Panc1 (cell line): ENCODE data around the gene GPR158. TPM values are rescaled to one million over a fixed set of nuclear protein-coding genes. Genes with fewer than 3 reads are reported as not detected.

Source experiments
- ATAC-seq: fragments of 200-7000 bp; cut with Tn5 transposase; 2 replicates; pipeline ENCODE4 v1.9.1; 2020; ENCODE audit warnings: mild to moderate bottlenecking, moderate library complexity
- BruUV-seq: library from RNA; stranded (reverse); fragments of 400-500 nt; replicated peaks from 2 replicates; lab custom pipeline; 2021; lab: Mats Ljungman, UMichigan
- CTCF ChIA-PET: fragments of 300-600 bp; sonication (Branson Sonifier 250); formaldehyde crosslinking; loops from one replicate; lab custom pipeline; 2022; ENCODE audit warnings: antibody characterized with exemption; lab: Charles Lee
- POLR2A ChIA-PET: fragments of 300-600 bp; sonication (Branson Sonifier 250); formaldehyde crosslinking; loops from one replicate; lab custom pipeline; 2022; ENCODE audit warnings: antibody characterized with exemption; lab: Charles Lee
- DNase-seq: peaks from one replicate; pipeline ENCODE4 v3.0.0-alpha.2; 2010; ENCODE audit warnings: low read depth, low spot score
- H3K27ac ChIP-seq: 2 replicates; pipeline ENCODE4 v1.5.1; 2011; ENCODE audit warnings: mild to moderate bottlenecking, low read length, inconsistent platforms
- H3K27me3 ChIP-seq: fragments of 200-500 bp; sonication (Bioruptor generic); 2 replicates; pipeline ENCODE4 v1.6.0; 2014; ENCODE audit warnings: low read length, inconsistent platforms; ENCODE audit not compliant: control insufficient read depth, insufficient read depth
- H3K36me3 ChIP-seq: fragments of 200-500 bp; sonication (Bioruptor generic); 2 replicates; pipeline ENCODE4 v1.5.1; 2014; ENCODE audit warnings: inconsistent platforms, mild to moderate bottlenecking, low read length, moderate library complexity; ENCODE audit not compliant: control insufficient read depth, insufficient read depth
- H3K4me1 ChIP-seq: 2 replicates; pipeline ENCODE4 v1.5.1; 2011; ENCODE audit warnings: inconsistent platforms, mild to moderate bottlenecking, low read length, moderate library complexity; ENCODE audit not compliant: control insufficient read depth, insufficient read depth
- H3K4me3 ChIP-seq, 2 experiments: 2 replicates each; pipeline ENCODE4 v1.5.1; 2011 to 2012; ENCODE audit warnings: low read depth in 2 of 2, low read length in 2 of 2, mild to moderate bottlenecking in 2 of 2, inconsistent platforms in 1 of 2, moderate library complexity in 1 of 2
- H3K9me3 ChIP-seq: fragments of 200-500 bp; sonication (Bioruptor generic); 2 replicates; pipeline ENCODE4 v1.5.1; 2014; ENCODE audit warnings: low read depth, mild to moderate bottlenecking, inconsistent platforms, low read length, moderate library complexity; ENCODE audit not compliant: control insufficient read depth, insufficient read depth
- POLR2AphosphoS5 ChIP-seq: IDR thresholded peaks from 2 replicates; pipeline ENCODE4 v1.6.1; 2012; ENCODE audit warnings: mild to moderate bottlenecking, low read depth, low read length, moderate library complexity
- SIN3A ChIP-seq: IDR thresholded peaks from 2 replicates; pipeline ENCODE4 v1.6.1; 2012; ENCODE audit warnings: low read depth, mild to moderate bottlenecking, low read length, moderate library complexity, borderline replicate concordance; ENCODE audit not compliant: insufficient read depth
- TCF7L2 ChIP-seq: IDR thresholded peaks from 2 replicates; pipeline ENCODE4 v1.6.1; 2011; ENCODE audit warnings: mild to moderate bottlenecking, low read depth, low read length, inconsistent platforms
- in situ Hi-C: cut with HindIII; loops from 2 replicates; pipeline ENCODE4 v1.10.0; 2016; ENCODE audit warnings: low sequenced_read_pairs, low pct_unique_long_range_greater_than_20kb
- intact Hi-C: fragments of 100-400 bp; cut with micrococcal nuclease; formaldehyde crosslinking; loops from one replicate; pipeline ENCODE4 v1.10.0; 2022; ENCODE audit not compliant: unreplicated experiment
- total RNA-seq: library from RNA; stranded (reverse); gene quantifications from one replicate; pipeline ENCODE4 v1.2.1, GENCODE V29; 2021; ENCODE audit not compliant: unreplicated experiment
- TF ChIP-seq, protein P1 (sequence below): fragments of 450-650 bp; IDR thresholded peaks from 2 replicates; pipeline ENCODE4 v1.5.1; 2017; ENCODE audit warnings: mild to moderate bottlenecking
- TF ChIP-seq, protein P2 (sequence below), 2 experiments: IDR thresholded peaks; 2 replicates each; pipeline ENCODE4 v1.6.1; 2011 to 2012; ENCODE audit warnings: low read depth in 2 of 2, control low read depth in 1 of 2, low read length in 1 of 2, mild to moderate bottlenecking in 1 of 2, moderate library complexity in 1 of 2; ENCODE audit not compliant: insufficient read depth in 1 of 2

The GPR158 gene
- total RNA-seq, 1 experiment from 2014 or later: 0.64 TPM

- no TSS peak for BruUV-seq
- Histone ChIP-seq H3K27ac (no peak overlapping the region), H3K27me3 (no peaks in the 10 kb centered on the region), H3K36me3 (no peaks in the 10 kb centered on the region), H3K9me3 (no peaks in the 10 kb centered on the region), H3K4me1 (no peaks in the 10 kb centered on the region), H3K4me3 (no peak overlapping the region)
- ATAC-seq: no peak
- no peak for DNase-seq
- CTCF ChIA-PET: no interaction called here
- no peak for TF ChIP-seq SIN3A
- TF ChIP-seq POLR2AphosphoS5: no peak
- TF ChIP-seq, protein P1, sequence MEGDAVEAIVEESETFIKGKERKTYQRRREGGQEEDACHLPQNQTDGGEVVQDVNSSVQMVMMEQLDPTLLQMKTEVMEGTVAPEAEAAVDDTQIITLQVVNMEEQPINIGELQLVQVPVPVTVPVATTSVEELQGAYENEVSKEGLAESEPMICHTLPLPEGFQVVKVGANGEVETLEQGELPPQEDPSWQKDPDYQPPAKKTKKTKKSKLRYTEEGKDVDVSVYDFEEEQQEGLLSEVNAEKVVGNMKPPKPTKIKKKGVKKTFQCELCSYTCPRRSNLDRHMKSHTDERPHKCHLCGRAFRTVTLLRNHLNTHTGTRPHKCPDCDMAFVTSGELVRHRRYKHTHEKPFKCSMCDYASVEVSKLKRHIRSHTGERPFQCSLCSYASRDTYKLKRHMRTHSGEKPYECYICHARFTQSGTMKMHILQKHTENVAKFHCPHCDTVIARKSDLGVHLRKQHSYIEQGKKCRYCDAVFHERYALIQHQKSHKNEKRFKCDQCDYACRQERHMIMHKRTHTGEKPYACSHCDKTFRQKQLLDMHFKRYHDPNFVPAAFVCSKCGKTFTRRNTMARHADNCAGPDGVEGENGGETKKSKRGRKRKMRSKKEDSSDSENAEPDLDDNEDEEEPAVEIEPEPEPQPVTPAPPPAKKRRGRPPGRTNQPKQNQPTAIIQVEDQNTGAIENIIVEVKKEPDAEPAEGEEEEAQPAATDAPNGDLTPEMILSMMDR: no peak
- no peak for TF ChIP-seq TCF7L2
- TF ChIP-seq, protein P2, sequence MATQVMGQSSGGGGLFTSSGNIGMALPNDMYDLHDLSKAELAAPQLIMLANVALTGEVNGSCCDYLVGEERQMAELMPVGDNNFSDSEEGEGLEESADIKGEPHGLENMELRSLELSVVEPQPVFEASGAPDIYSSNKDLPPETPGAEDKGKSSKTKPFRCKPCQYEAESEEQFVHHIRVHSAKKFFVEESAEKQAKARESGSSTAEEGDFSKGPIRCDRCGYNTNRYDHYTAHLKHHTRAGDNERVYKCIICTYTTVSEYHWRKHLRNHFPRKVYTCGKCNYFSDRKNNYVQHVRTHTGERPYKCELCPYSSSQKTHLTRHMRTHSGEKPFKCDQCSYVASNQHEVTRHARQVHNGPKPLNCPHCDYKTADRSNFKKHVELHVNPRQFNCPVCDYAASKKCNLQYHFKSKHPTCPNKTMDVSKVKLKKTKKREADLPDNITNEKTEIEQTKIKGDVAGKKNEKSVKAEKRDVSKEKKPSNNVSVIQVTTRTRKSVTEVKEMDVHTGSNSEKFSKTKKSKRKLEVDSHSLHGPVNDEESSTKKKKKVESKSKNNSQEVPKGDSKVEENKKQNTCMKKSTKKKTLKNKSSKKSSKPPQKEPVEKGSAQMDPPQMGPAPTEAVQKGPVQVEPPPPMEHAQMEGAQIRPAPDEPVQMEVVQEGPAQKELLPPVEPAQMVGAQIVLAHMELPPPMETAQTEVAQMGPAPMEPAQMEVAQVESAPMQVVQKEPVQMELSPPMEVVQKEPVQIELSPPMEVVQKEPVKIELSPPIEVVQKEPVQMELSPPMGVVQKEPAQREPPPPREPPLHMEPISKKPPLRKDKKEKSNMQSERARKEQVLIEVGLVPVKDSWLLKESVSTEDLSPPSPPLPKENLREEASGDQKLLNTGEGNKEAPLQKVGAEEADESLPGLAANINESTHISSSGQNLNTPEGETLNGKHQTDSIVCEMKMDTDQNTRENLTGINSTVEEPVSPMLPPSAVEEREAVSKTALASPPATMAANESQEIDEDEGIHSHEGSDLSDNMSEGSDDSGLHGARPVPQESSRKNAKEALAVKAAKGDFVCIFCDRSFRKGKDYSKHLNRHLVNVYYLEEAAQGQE (IDR thresholded peaks at IDR 0.05; ENCODE audit: insufficient read depth in 1 of 2, low read depth in 2 of 2, low read length in 1 of 2): no peak
- in situ Hi-C loops (no loop called here), intact Hi-C loops (no loop called here)
- POLR2A ChIA-PET: no interaction called here
Observed at GRCh38 chr10:25536027-25536426, 361.2 kb downstream of the GPR158 start.

DNA sequence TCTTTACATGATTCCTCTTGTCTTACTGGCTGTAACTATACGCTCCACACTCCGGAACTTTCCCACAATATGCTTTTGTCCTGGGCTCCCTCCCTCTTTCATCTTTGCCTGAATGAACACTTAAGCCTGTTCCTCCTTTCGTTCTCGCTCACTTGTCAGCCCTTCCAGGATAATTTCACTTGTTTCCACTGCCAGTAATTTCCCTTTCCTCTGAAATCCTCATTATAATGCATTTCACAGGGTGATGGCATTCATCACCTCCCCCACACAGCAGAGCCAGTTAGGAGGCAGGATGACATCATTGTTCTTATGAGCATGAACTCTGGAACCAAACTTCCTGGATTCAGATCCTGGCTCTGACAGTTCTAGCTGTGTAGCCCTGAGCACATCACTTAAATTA is 372.6 kb downstream of the GPR158 start:
- DNase-seq (no peak), ATAC-seq (no peak)
- ChIA-PET POLR2A (no interaction called here), CTCF (no interaction called here)
- no peaks in the 10 kb centered on the region for H3K9me3 ChIP-seq
- no peak overlapping the region for H3K27ac ChIP-seq
- BruUV-seq: no TSS peak
- H3K4me3 ChIP-seq: no peak overlapping the region
- H3K27me3 ChIP-seq: no peaks in the 10 kb centered on the region
- TF ChIP-seq SIN3A (no peak), POLR2AphosphoS5 (no peak), TCF7L2 (no peak)
- TF ChIP-seq, protein P1: no peak
- TF ChIP-seq, protein P2 (IDR thresholded peaks at IDR 0.05; ENCODE audit: insufficient read depth in 1 of 2, low read depth in 2 of 2, low read length in 1 of 2): no peak
- no peaks in the 10 kb centered on the region for H3K4me1 ChIP-seq
- H3K36me3 ChIP-seq: no peaks in the 10 kb centered on the region
- in situ Hi-C loops: no loop called here
- intact Hi-C loops: no loop called here
